ENCODE data around the gene WDR18.
"Not testable (repeated sequence)": the region's sequence is repeated elsewhere in the genome, so short reads cannot be mapped to it uniquely, and the experiment has no call there.

Gene WDR18

DNA sequence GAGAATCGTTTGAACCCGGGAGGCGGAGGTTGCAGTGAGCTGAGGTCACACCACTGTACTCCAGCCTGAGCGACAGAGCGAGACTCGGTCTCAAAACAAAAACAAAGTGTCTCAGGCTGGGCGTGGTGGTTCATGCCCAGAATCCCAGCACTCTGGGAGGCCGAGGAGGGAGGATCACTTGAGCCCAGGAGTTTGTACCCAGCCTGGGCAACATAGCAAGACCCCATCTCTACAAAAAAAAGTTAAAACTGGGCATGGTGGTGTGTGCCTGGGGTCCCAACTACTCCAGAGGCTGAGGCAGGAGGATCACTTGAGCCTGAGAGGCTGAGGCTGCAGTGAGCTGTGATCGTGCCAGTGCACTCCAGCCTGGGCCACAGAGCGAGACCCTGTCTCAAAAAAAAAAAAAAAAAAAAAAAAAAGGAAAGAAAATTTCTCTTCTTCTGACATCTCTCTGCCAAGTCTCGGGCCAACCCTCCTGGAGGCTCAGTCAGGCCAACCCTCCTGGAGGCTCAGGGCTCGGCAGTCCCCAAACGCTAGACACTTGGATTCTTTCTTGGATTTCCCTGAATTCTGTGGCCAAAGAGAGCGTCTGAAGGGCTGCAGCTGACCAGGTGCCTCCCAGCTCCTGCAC is 32.0 kb upstream of the WDR18 start:
- DNase-seq, result no peak

GRCh38 chr19:952680-953444 is 31.3 kb upstream of the WDR18 start:
- no peak for DNase-seq

DNA sequence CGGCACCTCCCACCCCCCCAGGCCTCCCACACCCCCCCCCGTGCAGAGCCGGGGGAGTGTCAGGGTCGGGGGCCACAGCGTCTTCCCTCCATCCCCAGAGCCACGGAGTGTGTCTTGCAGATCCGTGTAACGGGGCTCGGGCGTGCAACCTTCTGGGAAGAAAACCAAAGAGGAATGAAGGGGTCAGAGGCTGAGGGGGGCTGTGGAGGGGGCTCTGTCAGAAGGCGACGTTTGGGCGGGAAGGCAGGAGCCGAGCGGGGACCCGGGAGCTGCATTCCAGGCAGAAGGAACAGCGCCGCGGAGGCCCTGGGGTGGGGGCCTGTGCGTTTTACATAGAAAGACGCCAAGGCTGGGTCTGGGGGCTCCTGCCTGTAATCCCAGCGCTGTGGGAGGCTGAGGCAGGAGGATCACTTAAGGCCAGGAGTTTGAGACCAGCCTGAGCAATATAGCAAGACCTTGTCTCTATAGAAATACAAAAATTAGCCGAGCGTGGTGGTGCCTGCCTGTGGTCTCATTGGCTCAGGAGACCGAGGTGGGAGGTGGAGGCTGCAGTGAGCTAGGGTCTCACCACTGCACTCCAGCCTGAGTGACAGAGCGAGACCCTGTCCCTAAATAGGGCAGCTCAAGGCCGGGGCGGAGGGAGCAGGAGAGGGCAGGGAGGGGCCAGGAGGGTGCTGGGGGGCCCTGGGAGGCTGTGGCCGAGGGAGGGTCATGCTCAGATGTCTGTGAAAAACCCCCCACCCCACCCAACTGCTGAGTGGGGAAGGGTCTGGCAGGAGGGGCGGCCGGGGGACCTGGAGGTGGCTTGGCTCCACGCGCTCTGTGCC is 30.5 kb upstream of the WDR18 start:
- no peak for DNase-seq

DNA sequence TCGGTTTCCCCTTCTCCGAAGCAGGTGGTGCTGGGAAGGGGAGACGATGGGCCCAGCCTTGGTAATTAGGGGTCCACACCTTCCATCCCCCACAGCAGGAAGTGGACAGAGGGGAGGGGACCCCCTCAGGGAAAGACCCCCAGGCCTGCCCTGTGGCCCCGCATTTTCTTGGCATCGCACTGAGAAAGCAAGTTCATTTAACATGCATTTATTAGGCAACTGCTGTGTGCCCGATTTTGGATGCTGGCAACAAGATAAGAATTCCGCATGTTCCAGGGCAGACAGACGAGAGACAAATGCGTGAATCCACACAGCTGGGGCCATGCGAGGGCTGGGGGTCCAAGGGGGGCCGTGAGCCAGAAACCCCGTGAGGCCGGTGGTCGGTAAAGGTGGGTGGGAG is 29.9 kb upstream of the WDR18 start:
- DNase-seq, result no peak

DNA sequence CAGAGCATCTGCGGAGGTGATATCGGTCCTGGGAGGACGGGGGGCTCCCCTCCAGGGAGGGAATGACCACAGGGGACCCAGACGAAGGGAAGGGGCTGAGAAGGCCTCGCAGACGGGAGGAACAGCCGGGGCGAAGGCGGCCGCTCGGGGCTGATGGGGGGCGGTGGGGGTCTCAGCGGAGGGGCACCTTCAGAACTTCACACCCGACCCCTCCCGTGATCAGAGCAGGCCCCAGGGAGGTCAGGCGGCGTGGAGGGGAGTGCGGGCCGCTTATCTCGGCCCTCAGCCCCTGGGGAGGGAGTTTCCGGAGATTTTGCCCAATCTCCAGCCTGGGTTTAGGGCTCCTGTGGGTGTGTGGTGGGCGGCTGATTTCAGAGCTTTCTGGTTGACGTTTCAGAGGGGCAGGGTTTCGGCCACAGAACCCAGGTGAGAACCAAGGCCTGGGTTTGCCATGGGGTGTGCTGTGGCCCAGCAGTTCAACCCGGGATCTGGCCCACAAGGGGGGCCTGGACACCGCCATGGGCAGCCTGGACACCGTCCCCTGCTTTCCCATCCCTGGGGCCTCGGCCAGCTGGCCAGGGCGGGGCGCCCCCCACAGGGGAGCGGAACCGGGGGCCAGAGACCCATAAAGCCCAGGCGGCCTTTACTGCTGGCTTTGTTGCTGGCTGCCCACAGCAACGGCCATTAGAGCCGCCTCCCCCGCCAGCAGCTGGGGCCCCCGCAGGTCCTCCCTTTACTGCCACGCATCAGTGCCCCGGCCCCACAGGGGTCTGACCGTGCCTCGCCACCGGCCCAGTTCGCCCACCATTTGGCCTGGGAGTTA is 29.3 kb upstream of the WDR18 start:
- no peak for DNase-seq

DNA sequence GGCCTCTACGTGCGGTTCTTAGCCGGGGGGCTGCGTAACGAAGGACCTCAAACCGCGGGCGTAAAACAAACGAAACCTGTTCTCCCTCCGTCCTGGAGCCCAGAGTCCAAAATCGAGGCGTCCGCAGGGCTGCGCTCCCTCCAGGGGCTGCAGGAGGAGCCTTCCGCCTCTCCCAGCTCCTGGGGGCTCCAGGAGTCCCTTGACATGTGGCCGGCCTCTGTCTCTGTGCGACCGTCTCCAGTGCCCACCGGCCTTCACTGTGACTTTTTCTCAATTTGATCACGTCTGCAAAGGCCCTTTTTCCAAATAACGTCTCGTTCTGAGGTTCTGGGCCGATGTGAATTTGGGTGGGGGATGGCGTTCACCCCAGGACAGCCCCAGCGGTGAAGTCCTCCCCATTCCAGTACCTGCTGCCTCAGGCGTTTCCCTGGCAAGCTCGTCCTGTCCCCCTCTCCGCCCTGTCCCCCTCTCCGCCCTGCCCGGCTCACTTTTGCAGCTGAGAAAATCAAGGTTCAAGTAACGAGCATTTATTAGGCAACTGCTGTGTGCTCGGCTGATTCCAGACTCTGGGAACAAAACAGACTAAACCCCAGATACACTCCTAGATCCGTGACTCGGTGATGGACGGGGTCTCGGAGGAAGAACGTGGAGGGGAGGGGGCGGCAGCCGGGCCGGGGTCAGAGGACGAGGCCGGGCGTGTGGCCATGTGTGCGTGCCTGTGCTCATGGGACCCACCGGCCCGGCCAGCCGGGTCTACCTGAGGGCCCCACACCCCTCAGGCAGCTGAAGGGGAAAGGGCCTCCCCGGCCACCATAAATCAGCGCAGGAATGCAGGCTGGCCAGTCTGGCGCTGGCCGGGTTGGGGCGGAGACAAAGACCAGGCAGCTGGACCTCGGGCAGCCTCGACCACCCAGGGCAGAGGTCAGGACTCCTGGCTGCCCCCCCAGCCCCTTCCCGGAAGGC is 28.1 kb upstream of the WDR18 start:
- DNase-seq, result no peak

GRCh38 chr19:956766-957440 is 27.2 kb upstream of the WDR18 start:
- DNase-seq, result no peak

DNA sequence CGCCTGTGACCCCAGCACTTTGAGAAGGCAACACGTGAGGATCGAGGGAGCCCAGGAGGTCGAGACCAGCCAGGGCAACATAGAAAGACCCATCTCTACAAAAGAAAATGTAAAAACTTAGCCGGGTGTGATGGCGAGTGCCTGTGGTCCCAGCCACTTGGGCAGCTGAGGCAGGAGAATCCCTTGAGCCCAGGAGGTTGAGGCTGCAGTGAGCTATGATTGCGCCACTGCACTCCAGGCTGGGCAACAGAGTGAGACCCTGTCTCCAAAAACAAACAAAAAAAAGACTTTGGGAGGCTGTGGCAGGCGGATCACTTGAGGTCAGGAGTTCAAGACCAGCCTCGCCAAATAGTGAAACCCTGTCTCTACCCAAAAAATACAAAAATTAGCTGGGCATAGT is 26.6 kb upstream of the WDR18 start:
- DNase-seq, result not testable (repeated sequence)

DNA sequence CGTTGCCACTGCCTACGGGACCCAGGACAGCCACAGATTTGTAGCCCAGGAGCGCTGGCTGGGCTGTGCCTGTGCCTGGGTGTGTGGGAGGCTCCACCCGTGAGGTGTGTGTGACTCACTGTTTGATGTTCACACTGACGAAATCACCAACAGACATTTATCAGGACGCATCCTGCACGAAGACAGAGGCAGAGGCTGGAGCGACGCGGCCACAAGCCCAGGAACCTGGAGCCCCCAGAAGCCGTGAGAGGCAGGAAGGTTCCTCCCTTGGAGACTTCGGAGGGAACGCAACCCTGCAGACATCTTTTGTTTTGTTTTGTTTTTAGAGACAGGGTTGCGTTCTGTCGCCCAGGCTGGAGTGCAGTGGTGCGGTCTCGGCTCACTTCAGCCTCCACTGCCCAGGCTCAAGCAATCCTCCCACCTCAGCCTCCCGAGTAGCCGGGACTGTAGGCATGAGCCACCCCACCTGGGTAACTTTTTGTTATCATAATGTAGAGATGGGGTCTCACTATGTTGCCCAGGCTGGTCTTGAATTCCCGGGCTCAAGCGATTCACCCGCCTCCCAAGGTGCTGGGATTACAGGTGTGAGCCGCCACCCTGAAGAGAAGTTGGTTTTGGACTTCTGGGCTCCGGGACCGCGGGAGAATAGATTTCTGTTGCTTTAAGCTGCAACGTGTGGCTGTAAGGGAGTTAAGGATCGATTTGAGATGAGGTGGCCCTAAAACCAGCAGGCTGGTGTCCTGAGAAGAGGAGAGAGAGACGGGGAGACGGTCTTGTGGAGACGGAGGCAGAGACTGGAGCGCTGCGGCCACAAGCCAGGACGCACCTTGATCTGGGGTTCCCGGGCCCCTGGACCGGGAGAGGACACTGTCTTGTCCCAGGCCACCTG is 24.9 kb upstream of the WDR18 start:
- DNase-seq, result no peak

- DNase-seq, result no peak
Observed at GRCh38 chr19:960020-960419, 24.1 kb upstream of the WDR18 start.

DNA sequence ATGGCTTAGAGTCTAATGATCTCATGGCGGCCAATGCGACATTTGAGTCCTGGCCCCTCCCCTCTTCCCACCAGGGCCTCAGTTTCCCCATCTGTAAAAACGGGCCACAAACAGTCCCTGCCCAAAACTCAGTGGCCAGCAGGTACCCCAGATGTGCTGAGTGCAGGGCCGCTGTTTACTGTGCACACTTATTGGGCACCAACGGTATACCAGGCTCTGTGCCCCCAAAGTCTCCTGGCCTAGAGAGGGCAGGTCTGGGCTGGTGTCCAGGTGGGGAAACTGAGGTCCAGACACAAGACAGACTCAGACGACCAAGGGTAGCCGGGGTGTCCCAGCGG is 23.6 kb upstream of the WDR18 start:
- no peak for DNase-seq

- DNase-seq, result no peak
Observed at GRCh38 chr19:961866-962620, 22.1 kb upstream of the WDR18 start.

DNA sequence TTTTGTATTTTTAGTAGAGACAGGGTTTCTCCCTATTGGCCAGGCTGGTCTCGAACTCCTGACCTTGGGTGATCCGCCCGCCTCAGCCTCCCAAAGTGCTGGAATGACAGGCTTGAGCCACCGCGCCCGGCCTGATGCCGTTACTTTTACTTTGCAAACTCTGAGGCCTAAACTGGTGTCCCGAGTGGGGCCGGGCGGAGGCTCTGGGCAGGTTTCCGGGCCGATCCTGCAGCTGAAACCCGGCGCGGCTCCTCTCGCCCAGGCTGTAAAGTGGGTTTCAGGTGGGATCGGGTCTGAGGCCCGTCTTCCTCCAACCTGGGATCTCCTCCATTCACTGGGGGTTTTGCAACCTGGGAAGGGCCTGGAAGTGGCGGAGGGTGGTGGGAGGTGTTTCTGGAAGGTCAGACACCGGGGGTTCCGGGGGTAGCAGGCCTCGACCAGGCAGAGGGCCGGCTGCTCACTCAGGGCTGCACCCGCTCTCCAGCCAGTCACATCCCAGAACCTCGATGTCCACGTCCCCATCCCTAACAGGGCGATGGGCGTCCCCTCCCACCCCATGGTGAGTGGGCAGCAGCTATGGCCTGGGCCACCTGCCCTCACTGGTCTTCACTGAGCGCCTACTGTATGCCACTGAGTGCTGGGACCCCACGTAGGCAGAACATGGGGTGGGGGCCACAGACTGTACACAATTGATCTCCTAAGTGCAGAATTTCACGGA is 21.3 kb upstream of the WDR18 start:
- DNase-seq, result no peak

DNA sequence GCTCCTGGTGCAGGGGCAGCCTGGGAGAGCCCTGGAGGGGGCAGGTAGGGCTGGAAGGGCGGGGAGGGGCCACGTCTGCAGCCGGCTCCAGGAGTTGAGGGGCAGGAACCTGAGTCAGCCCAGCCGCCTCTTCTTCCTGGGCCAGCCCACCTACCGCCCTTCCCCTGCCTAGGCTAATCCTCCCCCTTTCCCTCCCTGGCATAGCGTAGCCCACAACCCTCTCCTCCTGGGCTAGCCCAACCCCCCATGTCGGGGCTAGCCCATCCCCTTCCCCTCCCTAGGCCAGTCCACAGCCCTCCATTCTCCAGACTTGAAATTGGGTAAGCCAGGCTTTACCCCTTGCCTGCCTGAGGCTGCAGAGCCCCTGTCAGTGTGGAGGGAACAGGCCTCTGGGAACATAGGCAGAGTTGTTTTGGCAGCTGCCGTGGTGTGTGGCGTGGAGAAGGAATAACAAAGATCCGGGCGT is 20.6 kb upstream of the WDR18 start:
- no peak for DNase-seq

DNA sequence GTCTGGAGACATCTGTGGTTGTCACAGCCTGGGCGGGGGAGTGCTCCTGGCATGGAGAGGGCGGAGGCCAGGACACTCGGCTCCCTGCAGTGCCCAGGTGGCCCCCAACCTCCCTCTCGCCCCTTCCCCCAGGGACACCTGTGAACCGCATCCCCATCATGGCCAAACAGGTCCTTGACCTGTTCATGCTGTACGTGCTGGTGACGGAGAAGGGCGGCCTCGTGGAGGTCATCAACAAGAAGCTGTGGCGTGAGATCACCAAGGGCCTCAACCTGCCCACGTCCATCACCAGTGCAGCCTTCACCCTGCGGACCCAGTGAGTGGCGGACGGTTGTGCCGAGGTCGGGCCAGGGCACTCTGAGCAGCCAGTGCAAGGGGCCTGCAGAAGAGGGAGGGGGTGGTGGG is 20.0 kb upstream of the WDR18 start:
- DNase-seq, result no peak

- DNase-seq, result no peak
Observed at GRCh38 chr19:964761-965694, 19.1 kb upstream of the WDR18 start.

DNA sequence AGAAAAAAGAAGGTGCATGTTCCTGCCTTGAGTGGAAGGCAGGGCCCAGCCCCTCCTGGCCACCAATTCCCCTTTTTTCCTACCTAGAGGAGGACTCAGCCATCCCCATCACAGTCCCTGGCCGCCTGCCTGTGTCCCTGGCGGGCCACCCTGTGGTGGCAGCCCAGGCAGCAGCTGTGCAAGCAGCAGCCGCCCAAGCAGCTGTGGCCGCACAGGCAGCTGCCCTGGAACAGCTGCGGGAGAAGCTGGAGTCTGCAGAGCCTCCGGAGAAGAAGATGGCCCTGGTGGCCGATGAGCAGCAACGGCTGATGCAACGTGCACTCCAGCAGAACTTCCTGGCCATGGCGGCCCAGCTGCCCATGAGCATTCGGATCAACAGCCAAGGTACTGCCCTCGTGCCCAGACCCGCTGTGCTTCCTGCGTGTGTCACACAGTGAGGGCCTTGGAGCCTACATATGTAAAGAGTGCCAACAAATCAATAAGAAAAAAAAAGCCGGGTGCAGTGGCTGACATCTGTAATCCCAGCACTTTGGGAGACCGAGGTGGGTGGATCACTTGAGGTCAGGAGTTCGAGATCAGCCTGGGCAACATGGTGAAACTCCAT is 17.6 kb upstream of the WDR18 start:
- DNase-seq, result no peak

Data from NCI-H1417 treated with DMSO at 0.1 percent for 48 hours (cell line).